Peyer's patch (tissue), 4 donors: ENCODE results near the gene GPR139.

Source experiments
- POLR2A ChIP-seq, 2 donors: fragments of 450-650 bp; IDR thresholded peaks; one replicate each; pipeline ENCODE4 v1.5.1; 2017; ENCODE audit warnings: antibody characterized with exemption in 2 of 2, mild to moderate bottlenecking in 2 of 2, moderate library complexity in 2 of 2
- TF ChIP-seq, protein P1 (sequence below), 6 experiments: fragments of 450-650 bp in 4 of 6; fragments of 200-600 bp in 2 of 6; sonication (generic) in 1 of 6; IDR thresholded peaks; one replicate each; pipeline ENCODE4 v1.5.1; 2017 to 2019; ENCODE audit warnings: antibody characterized with exemption in 6 of 6, mild to moderate bottlenecking in 3 of 6, moderate library complexity in 1 of 6

DNA sequence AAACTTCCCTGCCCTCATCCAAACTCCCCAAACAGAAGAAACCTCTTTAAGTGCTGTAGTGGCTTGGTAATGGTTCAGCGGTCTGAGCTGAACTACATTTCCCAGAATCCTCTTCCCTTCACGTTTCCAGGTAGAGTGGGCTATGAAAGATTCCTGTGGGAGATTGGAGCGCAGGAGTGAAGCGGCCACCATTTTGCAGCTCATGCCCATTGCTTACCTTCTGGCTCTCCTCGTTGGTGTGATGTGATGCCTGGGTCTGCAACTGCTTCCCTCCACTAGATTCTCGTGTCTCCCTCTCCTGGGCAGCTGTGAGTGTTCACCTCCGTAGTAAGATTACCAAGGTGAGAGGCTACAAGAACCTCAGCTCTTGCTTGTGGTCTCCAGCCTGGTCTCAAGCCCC, 82.1 kb downstream of the GPR139 start:
- TF ChIP-seq, protein P1, sequence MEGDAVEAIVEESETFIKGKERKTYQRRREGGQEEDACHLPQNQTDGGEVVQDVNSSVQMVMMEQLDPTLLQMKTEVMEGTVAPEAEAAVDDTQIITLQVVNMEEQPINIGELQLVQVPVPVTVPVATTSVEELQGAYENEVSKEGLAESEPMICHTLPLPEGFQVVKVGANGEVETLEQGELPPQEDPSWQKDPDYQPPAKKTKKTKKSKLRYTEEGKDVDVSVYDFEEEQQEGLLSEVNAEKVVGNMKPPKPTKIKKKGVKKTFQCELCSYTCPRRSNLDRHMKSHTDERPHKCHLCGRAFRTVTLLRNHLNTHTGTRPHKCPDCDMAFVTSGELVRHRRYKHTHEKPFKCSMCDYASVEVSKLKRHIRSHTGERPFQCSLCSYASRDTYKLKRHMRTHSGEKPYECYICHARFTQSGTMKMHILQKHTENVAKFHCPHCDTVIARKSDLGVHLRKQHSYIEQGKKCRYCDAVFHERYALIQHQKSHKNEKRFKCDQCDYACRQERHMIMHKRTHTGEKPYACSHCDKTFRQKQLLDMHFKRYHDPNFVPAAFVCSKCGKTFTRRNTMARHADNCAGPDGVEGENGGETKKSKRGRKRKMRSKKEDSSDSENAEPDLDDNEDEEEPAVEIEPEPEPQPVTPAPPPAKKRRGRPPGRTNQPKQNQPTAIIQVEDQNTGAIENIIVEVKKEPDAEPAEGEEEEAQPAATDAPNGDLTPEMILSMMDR (IDR thresholded peaks at IDR 0.05) = no peak
- no peak for TF ChIP-seq POLR2A (IDR thresholded peaks at IDR 0.05)
